CD4-positive, CD25-positive, alpha-beta regulatory T cell (primary cell): Measurements from ENCODE around the gene RPS19. TPM values are rescaled to one million over a fixed set of nuclear protein-coding genes. Genes with fewer than 3 reads are reported as not detected.

Experiments used
- ATAC-seq, 2 donors: fragments of 150-1000 bp; cut with Tn5 transposase; one replicate each; pipeline ENCODE4 v1.10.0; 2021; ENCODE audit warnings: low read depth in 2 of 2, moderate number of reproducible peaks in 2 of 2, moderate library complexity in 1 of 2
- DNase-seq, 3 donors: peaks; one replicate each; pipeline versions ENCODE4 v3.0.0 to v3.0.0-alpha.2; 2012 to 2022; ENCODE audit warnings: mixed read lengths in 1 of 3
- H3K27ac ChIP-seq: one replicate; pipeline ENCODE4 v1.7.0; 2013; ENCODE audit warnings: mild to moderate bottlenecking, low read length; ENCODE audit not compliant: insufficient read depth, poor library complexity, severe bottlenecking
- H3K27me3 ChIP-seq: one replicate; pipeline ENCODE4 v1.7.0; 2013; ENCODE audit warnings: low read length; ENCODE audit not compliant: control insufficient read depth, insufficient read depth
- H3K36me3 ChIP-seq: one replicate; pipeline ENCODE4 v1.7.0; 2013; ENCODE audit warnings: mild to moderate bottlenecking, low read length, moderate library complexity; ENCODE audit not compliant: control insufficient read depth, insufficient read depth
- H3K4me1 ChIP-seq: 2 replicates; pipeline ENCODE4 v1.7.0; 2013; ENCODE audit warnings: mild to moderate bottlenecking, low read length; ENCODE audit not compliant: insufficient read depth, control insufficient read depth, poor library complexity, severe bottlenecking
- H3K4me3 ChIP-seq: one replicate; pipeline ENCODE4 v1.7.0; 2013; ENCODE audit warnings: low read depth, mild to moderate bottlenecking, low read length, moderate library complexity
- H3K9me3 ChIP-seq, 2 experiments: 1 replicate in 1 of 2; 2 replicates in 1 of 2; pipeline ENCODE4 v1.7.0; 2013; ENCODE audit warnings: low read length in 2 of 2, mild to moderate bottlenecking in 1 of 2, moderate library complexity in 1 of 2; ENCODE audit not compliant: control insufficient read depth in 2 of 2
- H3K27ac Mint-ChIP-seq, 3 donors: one replicate each; pipeline ENCODE4 v1.8.0; 2020 to 2022; ENCODE audit warnings: mild to moderate bottlenecking in 3 of 3, mixed read lengths in 3 of 3, moderate library complexity in 2 of 3
- H3K27me3 Mint-ChIP-seq: one replicate; pipeline ENCODE4 v1.8.0; 2022; ENCODE audit warnings: mild to moderate bottlenecking, mixed read lengths
- H3K36me3 Mint-ChIP-seq: one replicate; pipeline ENCODE4 v1.8.0; 2020; ENCODE audit warnings: mixed read lengths
- H3K4me1 Mint-ChIP-seq, 4 donors: one replicate each; pipeline ENCODE4 v1.8.0; 2020 to 2022; ENCODE audit warnings: mixed read lengths in 4 of 4, mild to moderate bottlenecking in 1 of 4
- H3K4me3 Mint-ChIP-seq, 4 donors: one replicate each; pipeline ENCODE4 v1.8.0; 2020 to 2022; ENCODE audit warnings: mild to moderate bottlenecking in 4 of 4, mixed read lengths in 4 of 4, moderate library complexity in 3 of 4
- H3K9me3 Mint-ChIP-seq, 7 donors: one replicate each; pipeline ENCODE4 v1.8.0; 2020 to 2022; ENCODE audit warnings: mixed read lengths in 7 of 7, mild to moderate bottlenecking in 3 of 7, moderate library complexity in 2 of 7
- polyA plus RNA-seq, 4 donors: library from polyadenylated mRNA; unstranded; fragments of 300-500 nt; fragmentation: Illumina TruSeq; gene quantifications; one replicate each; pipeline ENCODE4 v1.2.3, GENCODE V29; 2021
- total RNA-seq: library from RNA; stranded (reverse); gene quantifications from one replicate; pipeline ENCODE4 v1.2.3, GENCODE V29; 2022

RPS19 gene
- total and polyA plus RNA-seq, 5 donors from 2014 or later, result 2,081 to 5,716 (median 4,216) TPM

DNA sequence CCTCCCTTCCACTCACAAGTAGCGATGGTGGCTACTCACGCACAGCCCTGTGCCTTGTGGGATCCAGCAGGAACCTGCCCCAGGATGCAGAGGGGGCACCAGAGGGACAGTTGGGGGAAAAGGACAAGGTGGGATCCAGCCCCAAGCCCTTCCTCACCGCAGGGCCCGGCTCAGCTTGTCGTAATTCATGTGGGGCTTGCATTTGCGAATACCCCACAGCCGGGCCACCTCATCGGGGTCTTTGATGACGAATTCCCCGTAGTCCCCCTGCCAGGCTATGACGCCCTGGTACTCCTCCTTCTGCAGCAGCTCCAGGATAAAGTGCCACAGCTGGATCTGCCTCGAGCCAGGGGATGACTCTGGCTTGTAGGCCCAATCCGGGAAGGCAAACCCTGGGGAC is 49.7 kb downstream of the RPS19 start:
- no peak overlapping the region for H3K4me3 Mint-ChIP-seq
- H3K4me3 ChIP-seq, result no peak overlapping the region
- H3K27me3 ChIP-seq, result peaks cover 3% of the 10 kb centered on the region
- H3K27ac ChIP-seq, result no peak overlapping the region
- H3K27ac Mint-ChIP-seq, result peak overlapping the region in 1 of 3 donors; percentile 32
- peaks cover 28% of the 10 kb centered on the region for H3K27me3 Mint-ChIP-seq
- no peak for DNase-seq
- no peaks in the 10 kb centered on the region for H3K9me3 ChIP-seq
- H3K36me3 ChIP-seq, result peaks cover 22% of the 10 kb centered on the region
- H3K4me1 ChIP-seq, result peaks cover 29% of the 10 kb centered on the region
- H3K36me3 Mint-ChIP-seq, result peaks cover 15% of the 10 kb centered on the region
- no peak for ATAC-seq
- H3K4me1 Mint-ChIP-seq, result peaks cover 0 to 60% (median 21%) of the 10 kb centered on the region in 4 donors
- peaks cover 0 to 5% (median 0%) of the 10 kb centered on the region in 7 donors for H3K9me3 Mint-ChIP-seq

DNA sequence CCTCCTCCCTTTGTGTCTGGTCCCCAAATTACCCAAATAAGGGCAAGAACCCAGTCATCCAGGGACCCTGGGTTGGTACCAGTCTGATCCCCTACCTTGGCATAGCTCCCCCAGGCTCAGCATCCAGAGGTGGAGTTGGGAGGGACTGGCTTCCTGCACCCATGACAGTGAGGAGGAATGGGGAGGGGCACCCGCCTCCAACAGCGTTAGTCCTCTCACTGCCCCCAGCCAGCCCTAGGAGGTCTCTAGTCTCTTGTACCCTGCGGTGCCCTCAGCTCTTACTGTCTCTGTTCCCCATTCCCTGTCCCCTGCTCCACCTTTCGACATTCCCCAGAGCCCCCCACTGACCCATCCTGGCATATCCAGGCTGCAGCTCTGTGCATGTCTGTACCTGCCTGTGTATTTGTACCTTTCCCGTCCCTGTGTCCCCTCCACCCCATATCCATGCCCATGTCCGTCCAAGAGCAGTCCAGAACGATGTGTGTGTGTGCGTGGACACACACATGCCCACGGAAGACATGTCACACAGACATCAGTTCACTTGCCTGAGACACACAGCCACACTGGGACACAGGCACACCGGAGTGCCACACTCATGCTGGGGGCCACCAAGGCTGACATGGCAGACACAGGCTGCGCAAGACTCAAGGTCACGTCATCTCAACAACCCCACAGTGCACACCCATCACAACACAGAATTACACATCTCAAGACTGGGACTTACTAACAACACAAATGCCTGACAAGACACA is 50.4 kb downstream of the RPS19 start:
- ATAC-seq, result peak in 1 of 2 donors; percentile 9
- H3K4me1 Mint-ChIP-seq, result peaks cover 0 to 56% (median 21%) of the 10 kb centered on the region in 4 donors
- H3K4me3 Mint-ChIP-seq, result peak overlapping the region; percentile 22 to 65 (median 40)

DNA sequence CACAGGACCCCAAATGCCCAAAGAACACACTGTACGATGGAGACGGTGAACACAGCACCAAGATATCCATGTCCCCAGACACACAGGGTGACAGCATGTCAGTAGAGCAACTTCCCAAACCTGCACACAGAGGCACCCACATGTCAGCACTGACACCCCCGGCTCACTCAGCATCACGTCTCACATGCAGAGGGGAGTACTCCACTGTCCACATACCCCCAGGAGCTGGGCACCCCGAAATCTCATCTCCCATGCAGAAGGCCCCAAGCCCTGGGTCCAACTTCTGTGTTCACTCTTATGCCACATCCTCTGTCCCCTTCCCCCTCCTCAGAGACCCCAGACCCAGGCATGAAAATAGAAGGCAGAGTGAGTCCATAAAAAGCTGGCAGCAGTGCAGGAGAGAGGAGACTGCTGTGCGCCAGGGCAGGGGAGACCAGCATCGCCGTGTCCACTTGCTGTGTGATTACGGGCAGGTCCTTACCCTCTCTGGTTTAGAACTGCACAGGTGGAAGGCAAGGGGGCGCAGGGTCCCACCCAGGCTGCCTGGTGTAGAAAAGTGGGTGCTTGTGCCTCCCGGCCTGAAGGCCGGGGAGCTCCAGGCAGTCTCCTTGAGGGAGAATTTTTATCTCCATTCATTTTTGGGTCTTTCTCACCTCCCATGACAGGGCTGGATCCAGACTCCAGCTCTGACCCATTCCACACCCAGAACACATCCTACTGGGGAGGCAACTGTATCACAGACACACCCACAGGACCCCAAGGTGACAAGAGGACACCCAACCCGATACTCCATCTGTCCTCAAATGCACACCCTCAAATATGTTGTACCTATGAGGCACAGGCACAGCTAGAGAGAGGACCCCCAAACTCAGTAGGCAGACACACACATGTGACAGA is 51.2 kb downstream of the RPS19 start:
- H3K4me3 ChIP-seq, result no peak overlapping the region
- H3K36me3 Mint-ChIP-seq, result peaks cover 7% of the 10 kb centered on the region
- peaks cover 28% of the 10 kb centered on the region for H3K27me3 Mint-ChIP-seq
- H3K4me1 ChIP-seq, result peaks cover 41% of the 10 kb centered on the region
- peaks cover 6% of the 10 kb centered on the region for H3K36me3 ChIP-seq
- H3K27me3 ChIP-seq, result peaks cover 10% of the 10 kb centered on the region
- H3K4me1 Mint-ChIP-seq, result peaks cover 0 to 49% (median 16%) of the 10 kb centered on the region in 4 donors
- peak; percentile 18 to 26 for ATAC-seq
- peak in 1 of 3 donors; percentile 45 for DNase-seq
- no peaks in the 10 kb centered on the region for H3K9me3 ChIP-seq
- peak overlapping the region; percentile 57 to 87 (median 79) for H3K27ac Mint-ChIP-seq
- H3K27ac ChIP-seq, result no peak overlapping the region
- H3K4me3 Mint-ChIP-seq, result peak overlapping the region in 3 of 4 donors; percentile 58 to 74 (median 65)
- H3K9me3 Mint-ChIP-seq, result peaks cover 0 to 5% (median 0%) of the 10 kb centered on the region in 7 donors

More for the DNA sequence above, 50.4 kb downstream of the RPS19 start:
- peaks cover 28% of the 10 kb centered on the region for H3K27me3 Mint-ChIP-seq
- Histone ChIP-seq H3K27ac (no peak overlapping the region), H3K4me3 (no peak overlapping the region), H3K9me3 (no peaks in the 10 kb centered on the region), H3K27me3 (peaks cover 6% of the 10 kb centered on the region), H3K36me3 (peaks cover 15% of the 10 kb centered on the region), H3K4me1 (peaks cover 32% of the 10 kb centered on the region)
- H3K36me3 Mint-ChIP-seq, result peaks cover 12% of the 10 kb centered on the region
- peak overlapping the region; percentile 57 to 87 (median 74) for H3K27ac Mint-ChIP-seq
- no peak for DNase-seq
- peaks cover 0 to 5% (median 0%) of the 10 kb centered on the region in 7 donors for H3K9me3 Mint-ChIP-seq

DNA sequence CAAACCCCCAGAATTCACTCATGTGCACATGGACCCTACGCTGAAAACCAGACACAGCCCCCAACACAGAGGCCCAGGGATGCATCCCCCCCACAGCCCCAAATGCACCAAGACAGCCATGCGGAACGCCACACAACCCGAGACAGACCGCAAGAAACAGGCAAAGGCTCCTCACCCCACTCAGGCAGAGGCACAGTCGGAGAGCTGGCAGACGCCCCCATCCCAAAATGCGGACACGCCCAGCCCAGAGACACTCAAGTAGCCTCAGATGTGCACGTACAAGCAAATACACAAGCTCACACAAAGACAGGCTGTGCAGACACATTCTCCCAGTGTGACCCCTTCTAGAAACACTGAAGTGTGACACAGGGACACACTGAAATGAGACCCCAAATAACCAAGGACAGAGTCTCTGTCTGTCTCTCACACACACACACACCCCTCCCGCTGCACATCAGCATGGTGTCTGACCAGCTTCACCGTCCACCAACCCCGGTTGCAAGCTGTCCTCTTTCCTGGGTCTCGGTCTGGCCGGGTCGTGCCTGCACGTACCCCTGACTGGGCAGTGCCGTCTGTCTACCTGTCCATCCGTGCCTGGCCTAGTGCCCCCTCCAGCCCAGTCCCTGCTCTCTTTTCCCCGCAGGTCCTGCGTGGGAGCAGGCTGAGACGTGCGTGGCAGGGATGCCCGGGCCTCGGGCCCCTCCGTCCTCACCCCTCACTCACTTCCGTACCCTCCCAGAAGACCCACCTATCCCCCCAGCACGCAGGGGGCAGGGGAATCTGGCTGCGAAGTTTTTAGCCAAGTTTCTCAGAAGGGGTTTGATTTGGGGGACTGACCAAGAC is 52.1 kb downstream of the RPS19 start:
- H3K36me3 Mint-ChIP-seq, result peaks cover 3% of the 10 kb centered on the region
- H3K9me3 Mint-ChIP-seq, result peaks cover 0 to 5% (median 0%) of the 10 kb centered on the region in 7 donors
- ATAC-seq, result no peak
- no peak overlapping the region for H3K4me3 ChIP-seq
- DNase-seq, result no peak
- peaks cover 28% of the 10 kb centered on the region for H3K27me3 Mint-ChIP-seq
- peaks cover 39% of the 10 kb centered on the region for H3K4me1 ChIP-seq
- peak overlapping the region; percentile 58 to 74 (median 62) for H3K4me3 Mint-ChIP-seq
- H3K27ac ChIP-seq, result no peak overlapping the region
- H3K27me3 ChIP-seq, result peaks cover 19% of the 10 kb centered on the region
- peak overlapping the region; percentile 38 to 87 (median 73) for H3K27ac Mint-ChIP-seq
- H3K36me3 ChIP-seq, result peaks cover under 1% of the 10 kb centered on the region
- peaks cover 0 to 44% (median 15%) of the 10 kb centered on the region in 4 donors for H3K4me1 Mint-ChIP-seq
- no peaks in the 10 kb centered on the region for H3K9me3 ChIP-seq

DNA sequence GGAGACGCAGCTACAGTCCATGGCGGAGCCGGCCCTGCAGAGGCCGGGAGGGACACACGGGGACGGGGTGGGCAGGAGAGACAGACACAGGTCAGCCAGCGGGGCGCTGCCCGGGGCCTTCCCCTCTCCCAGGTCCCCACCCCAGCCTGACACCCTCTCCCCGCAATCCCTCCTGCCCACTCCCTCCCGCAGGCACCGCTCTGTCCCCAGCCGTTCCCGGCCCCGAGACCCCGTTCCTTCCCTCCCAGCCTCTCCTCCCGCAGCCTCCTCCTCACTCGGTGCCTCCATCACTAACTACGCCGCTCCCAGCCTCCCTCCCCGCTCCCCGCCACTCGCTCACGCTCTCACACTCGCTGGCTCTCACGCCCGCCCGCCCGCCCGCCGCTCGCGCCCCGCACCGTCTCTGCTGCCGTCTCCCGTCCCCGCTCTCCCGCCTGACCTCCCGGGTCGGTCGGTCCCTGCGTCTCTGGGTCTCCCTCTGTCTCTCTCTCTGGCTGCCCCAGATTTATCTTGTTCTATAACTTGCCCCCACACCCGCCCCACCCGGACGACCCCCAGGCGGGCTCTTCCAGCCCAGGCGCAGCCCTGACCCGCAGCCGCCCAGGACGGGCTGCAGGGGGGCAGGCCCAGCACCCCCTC is 53.0 kb downstream of the RPS19 start:
- peaks cover 19% of the 10 kb centered on the region for H3K27me3 ChIP-seq
- DNase-seq (no peak), ATAC-seq (peak in 1 of 2 donors; percentile 4)
- peaks cover 0 to 5% (median 0%) of the 10 kb centered on the region in 7 donors for H3K9me3 Mint-ChIP-seq
- H3K4me3 Mint-ChIP-seq, result peak overlapping the region in 1 of 4 donors; percentile 62
- H3K36me3 Mint-ChIP-seq, result no peaks in the 10 kb centered on the region
- no peak overlapping the region for H3K27ac ChIP-seq
- H3K27me3 Mint-ChIP-seq, result peaks cover 28% of the 10 kb centered on the region
- H3K9me3 ChIP-seq, result no peaks in the 10 kb centered on the region
- no peak overlapping the region for H3K27ac Mint-ChIP-seq
- H3K36me3 ChIP-seq, result no peaks in the 10 kb centered on the region
- H3K4me3 ChIP-seq, result no peak overlapping the region
- H3K4me1 ChIP-seq, result peaks cover 37% of the 10 kb centered on the region
- H3K4me1 Mint-ChIP-seq, result peaks cover 0 to 40% (median 15%) of the 10 kb centered on the region in 4 donors

DNA sequence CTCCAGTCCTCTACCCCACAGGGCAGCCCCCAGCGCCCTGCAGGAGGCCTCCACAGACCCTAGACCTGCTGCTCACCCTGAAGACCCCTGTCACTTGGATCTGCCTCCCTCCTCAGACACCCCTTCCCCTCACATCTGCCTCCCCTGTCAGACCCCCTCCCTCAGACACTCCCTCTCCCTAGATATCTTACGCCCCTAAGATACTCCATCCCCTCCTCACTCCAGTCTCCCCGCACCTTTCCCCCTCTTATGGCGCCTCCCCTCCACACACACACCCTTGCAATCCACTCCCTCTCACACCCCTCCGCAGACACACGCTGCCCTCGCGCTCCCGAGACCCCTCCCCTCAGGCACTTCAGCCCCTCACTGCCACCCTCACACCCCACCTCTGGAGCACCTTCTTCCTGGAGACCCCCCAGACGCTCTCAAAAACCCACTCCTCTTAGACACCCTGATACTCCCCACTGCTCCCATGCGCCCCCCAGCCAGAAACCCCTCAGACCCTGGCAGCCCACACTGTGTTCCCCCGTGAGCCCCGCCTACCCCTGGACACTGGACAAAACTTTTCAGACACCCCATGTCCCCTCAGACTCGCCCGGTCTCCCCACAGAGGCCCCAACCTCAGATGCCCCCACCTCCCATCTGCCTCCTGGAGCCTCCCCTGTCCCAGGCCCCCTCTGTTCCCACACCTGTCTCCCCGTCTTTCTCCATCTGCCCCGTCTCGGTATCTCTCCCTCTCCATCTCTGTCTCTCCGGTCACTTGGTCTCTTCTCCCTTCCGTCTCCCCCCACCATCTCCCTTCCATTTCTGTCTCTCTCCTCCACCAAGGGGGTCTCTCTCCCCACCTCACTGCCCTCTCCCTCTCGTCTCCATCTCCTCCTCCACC is 53.7 kb downstream of the RPS19 start:
- no peaks in the 10 kb centered on the region for H3K9me3 ChIP-seq
- peaks cover 0 to 5% (median 0%) of the 10 kb centered on the region in 7 donors for H3K9me3 Mint-ChIP-seq
- peaks cover 37% of the 10 kb centered on the region for H3K4me1 ChIP-seq
- peak overlapping the region in 2 of 4 donors; percentile 26 to 62 for H3K4me3 Mint-ChIP-seq
- H3K27me3 ChIP-seq, result peaks cover 19% of the 10 kb centered on the region
- peaks cover 28% of the 10 kb centered on the region for H3K27me3 Mint-ChIP-seq
- DNase-seq, result no peak
- H3K27ac Mint-ChIP-seq, result peak overlapping the region in 1 of 3 donors; percentile 53
- H3K36me3 ChIP-seq, result no peaks in the 10 kb centered on the region
- peaks cover 0 to 40% (median 15%) of the 10 kb centered on the region in 4 donors for H3K4me1 Mint-ChIP-seq
- no peak overlapping the region for H3K27ac ChIP-seq
- ATAC-seq, result no peak
- H3K36me3 Mint-ChIP-seq, result no peaks in the 10 kb centered on the region
- H3K4me3 ChIP-seq, result no peak overlapping the region
